ENCODE results near the gene UGT2B15. TPM values are rescaled to one million over a fixed set of nuclear protein-coding genes. Genes with fewer than 3 reads are reported as not detected.
"Not testable (repeated sequence)": the region's sequence is repeated elsewhere in the genome, so short reads cannot be mapped to it uniquely, and the experiment has no call there.

Gene UGT2B15
- not detected for total RNA-seq

- not testable (repeated sequence) for H3K36me3 Mint-ChIP-seq; H3K27ac Mint-ChIP-seq; DNase-seq (ENCODE audit: low spot score in 2 of 2); ATAC-seq; H3K9me3 Mint-ChIP-seq
Measured at GRCh38 chr4:68670479-68670939, at the start of gene UGT2B15. UGT2B15 (minus strand) TSS chr4:68670652; CDS start chr4:68670618, 34 bp downstream.

- H3K9me3 Mint-ChIP-seq, result peaks cover 0 to 9% of the 10 kb centered on the region in 2 donors
- ATAC-seq (no peak), DNase-seq (ENCODE audit: low spot score in 2 of 2) (no peak)
- H3K36me3 Mint-ChIP-seq, result peaks cover 0 to 4% of the 10 kb centered on the region in 2 donors
- H3K27ac Mint-ChIP-seq, result no peak overlapping the region
Measured at GRCh38 chr4:68719075-68719473, 48.6 kb upstream of the UGT2B15 start.

GRCh38 chr4:68718447-68719074 is 48.1 kb upstream of the UGT2B15 start:
- H3K27ac Mint-ChIP-seq, result no peak overlapping the region
- no peak for DNase-seq (ENCODE audit: low spot score in 2 of 2)
- peaks cover 0 to 4% of the 10 kb centered on the region in 2 donors for H3K36me3 Mint-ChIP-seq
- ATAC-seq, result no peak
- H3K9me3 Mint-ChIP-seq, result peaks cover 0 to 9% of the 10 kb centered on the region in 2 donors

- Mint-ChIP-seq H3K27ac (no peak overlapping the region), H3K36me3 (peaks cover 0 to 4% of the 10 kb centered on the region in 2 donors), H3K9me3 (peaks cover 0 to 9% of the 10 kb centered on the region in 2 donors)
- ATAC-seq (no peak), DNase-seq (ENCODE audit: low spot score in 2 of 2) (no peak)
Measured at GRCh38 chr4:68717999-68718398, 47.5 kb upstream of the UGT2B15 start.

GRCh38 chr4:68714400-68714799 is 43.9 kb upstream of the UGT2B15 start:
- H3K27ac Mint-ChIP-seq, result no peak overlapping the region

GRCh38 chr4:68712207-68712606 is 41.8 kb upstream of the UGT2B15 start:
- no peak for ATAC-seq
- Mint-ChIP-seq H3K36me3 (no peaks in the 10 kb centered on the region), H3K27ac (no peak overlapping the region), H3K9me3 (no peaks in the 10 kb centered on the region)
- no peak for DNase-seq (ENCODE audit: low spot score in 2 of 2)

More at GRCh38 chr4:68714400-68714799, 43.9 kb upstream of the UGT2B15 start:
- no peaks in the 10 kb centered on the region for H3K9me3 Mint-ChIP-seq
- no peaks in the 10 kb centered on the region for H3K36me3 Mint-ChIP-seq
- no peak for DNase-seq (ENCODE audit: low spot score in 2 of 2)
- no peak for ATAC-seq

- DNase-seq (ENCODE audit: low spot score in 2 of 2), result no peak
- Mint-ChIP-seq H3K36me3 (no peaks in the 10 kb centered on the region), H3K9me3 (no peaks in the 10 kb centered on the region), H3K27ac (no peak overlapping the region)
- no peak for ATAC-seq
Measured at GRCh38 chr4:68708566-68708965, 38.1 kb upstream of the UGT2B15 start.

GRCh38 chr4:68703168-68703567 is 32.7 kb upstream of the UGT2B15 start:
- DNase-seq (ENCODE audit: low spot score in 2 of 2); ATAC-seq: not testable (repeated sequence)

GRCh38 chr4:68700152-68700551 is 29.7 kb upstream of the UGT2B15 start:
- ATAC-seq (no peak), DNase-seq (ENCODE audit: low spot score in 2 of 2) (no peak)
- peaks cover 0 to 3% of the 10 kb centered on the region in 2 donors for H3K9me3 Mint-ChIP-seq
- H3K27ac Mint-ChIP-seq, result no peak overlapping the region
- H3K36me3 Mint-ChIP-seq, result no peaks in the 10 kb centered on the region

More at GRCh38 chr4:68703168-68703567, 32.7 kb upstream of the UGT2B15 start:
- not testable (repeated sequence) for H3K9me3 Mint-ChIP-seq, H3K27ac Mint-ChIP-seq, H3K36me3 Mint-ChIP-seq

- ATAC-seq (no peak), DNase-seq (ENCODE audit: low spot score in 2 of 2) (no peak)
- no peaks in the 10 kb centered on the region for H3K9me3 Mint-ChIP-seq
- H3K27ac Mint-ChIP-seq, result no peak overlapping the region
- H3K36me3 Mint-ChIP-seq, result no peaks in the 10 kb centered on the region
Measured at GRCh38 chr4:68693325-68694075, 23.0 kb upstream of the UGT2B15 start.

GRCh38 chr4:68691186-68691585 is 20.7 kb upstream of the UGT2B15 start:
- ATAC-seq (no peak), DNase-seq (ENCODE audit: low spot score in 2 of 2) (no peak)
- H3K9me3 Mint-ChIP-seq, result no peaks in the 10 kb centered on the region
- H3K36me3 Mint-ChIP-seq, result no peaks in the 10 kb centered on the region
- H3K27ac Mint-ChIP-seq, result no peak overlapping the region

GRCh38 chr4:68683034-68683433 is 12.6 kb upstream of the UGT2B15 start:
- Mint-ChIP-seq H3K36me3 (peaks cover 0 to 13% of the 10 kb centered on the region in 2 donors), H3K27ac (no peak overlapping the region), H3K9me3 (peaks cover 11% of the 10 kb centered on the region in 2 donors)
- ATAC-seq, result no peak
- DNase-seq (ENCODE audit: low spot score in 2 of 2), result no peak

GRCh38 chr4:68681298-68681697 is 10.8 kb upstream of the UGT2B15 start:
- not testable (repeated sequence) for H3K27ac Mint-ChIP-seq; DNase-seq (ENCODE audit: low spot score in 2 of 2); ATAC-seq
- H3K36me3 Mint-ChIP-seq, result peaks cover 0 to 13% of the 10 kb centered on the region in 2 donors
- peaks cover 11 to 12% of the 10 kb centered on the region in 2 donors for H3K9me3 Mint-ChIP-seq

- Mint-ChIP-seq H3K27ac (no peak overlapping the region), H3K9me3 (peaks cover 6 to 13% of the 10 kb centered on the region in 2 donors), H3K36me3 (no peaks in the 10 kb centered on the region)
- ATAC-seq (no peak), DNase-seq (ENCODE audit: low spot score in 2 of 2) (no peak)
Measured at GRCh38 chr4:68673143-68673542, 2.7 kb upstream of the UGT2B15 start.

- DNase-seq (ENCODE audit: low spot score in 2 of 2); H3K27ac Mint-ChIP-seq; ATAC-seq; H3K36me3 Mint-ChIP-seq: not testable (repeated sequence)
- H3K9me3 Mint-ChIP-seq, result peaks cover 6 to 11% of the 10 kb centered on the region in 2 donors
Measured at GRCh38 chr4:68671217-68671616, 765 bp upstream of the UGT2B15 start.

- ATAC-seq; H3K9me3 Mint-ChIP-seq; H3K36me3 Mint-ChIP-seq; H3K27ac Mint-ChIP-seq; DNase-seq (ENCODE audit: low spot score in 2 of 2): not testable (repeated sequence)
Measured at GRCh38 chr4:68668537-68669163, 1.8 kb downstream of the UGT2B15 start.

GRCh38 chr4:68667551-68667950 is 2.9 kb downstream of the UGT2B15 start:
- not testable (repeated sequence) for DNase-seq (ENCODE audit: low spot score in 2 of 2); H3K27ac Mint-ChIP-seq; H3K36me3 Mint-ChIP-seq; ATAC-seq; H3K9me3 Mint-ChIP-seq

All from activated naive CD4-positive, alpha-beta T cell treated with anti-CD3 and anti-CD28 coated beads, Interleukin-2, amount 50 U/mL, for 72 hours (primary cell).